ENCODE data around the gene MYH4. TPM values are rescaled to one million over a fixed set of nuclear protein-coding genes. Genes with fewer than 3 reads are reported as not detected.

Gene MYH4
- total and polyA plus RNA-seq, 2 donors (not counting 1 experiment from before 2014, with no cell fraction given) = not detected

DNA sequence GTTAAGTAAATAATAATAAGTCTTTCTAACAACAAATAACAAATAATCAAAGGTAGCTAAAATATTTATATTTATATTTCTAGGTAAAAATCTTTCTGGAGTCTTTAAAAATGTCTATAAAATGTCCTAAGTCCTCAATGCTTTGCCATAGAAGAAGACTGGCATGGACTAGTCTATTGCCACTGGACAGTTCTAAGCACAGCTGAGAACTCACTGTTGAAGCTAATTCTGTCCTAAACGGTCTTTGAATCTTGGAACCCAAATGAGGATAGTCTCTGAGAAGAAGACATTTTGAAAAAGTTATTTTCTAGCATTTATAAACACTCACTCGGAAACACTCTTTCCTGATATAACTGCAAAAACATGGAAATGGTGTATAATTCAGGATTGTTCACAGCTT lies 48.1 kb downstream of the MYH4 start:
- no peak overlapping the region for H3K4me3 Mint-ChIP-seq
- peaks cover 0 to 1% (median 0%) of the 10 kb centered on the region in 3 donors for H3K9me3 ChIP-seq (ENCODE audit: control extremely low read depth in 1 of 3, control insufficient read depth in 2 of 3, insufficient read depth in 1 of 3, low read length in 2 of 3)
- no peaks in the 10 kb centered on the region for H3K4me1 Mint-ChIP-seq
- no peaks in the 10 kb centered on the region for H3K27me3 ChIP-seq (replicated peaks in 1 of 4; ENCODE audit: control extremely low read depth in 1 of 4, control insufficient read depth in 3 of 4, insufficient read depth in 4 of 4, low read length in 3 of 4)
- H3K36me3 ChIP-seq (replicated peaks in 1 of 2; ENCODE audit: control extremely low read depth in 1 of 2, control insufficient read depth in 1 of 2, extremely low read depth in 1 of 2, insufficient read depth in 2 of 2, low read length in 1 of 2) = no peaks in the 10 kb centered on the region
- no peaks in the 10 kb centered on the region for H3K4me1 ChIP-seq (ENCODE audit: control insufficient read depth in 2 of 2, insufficient read depth in 2 of 2, low read length in 2 of 2)
- TF ChIP-seq, protein P1, sequence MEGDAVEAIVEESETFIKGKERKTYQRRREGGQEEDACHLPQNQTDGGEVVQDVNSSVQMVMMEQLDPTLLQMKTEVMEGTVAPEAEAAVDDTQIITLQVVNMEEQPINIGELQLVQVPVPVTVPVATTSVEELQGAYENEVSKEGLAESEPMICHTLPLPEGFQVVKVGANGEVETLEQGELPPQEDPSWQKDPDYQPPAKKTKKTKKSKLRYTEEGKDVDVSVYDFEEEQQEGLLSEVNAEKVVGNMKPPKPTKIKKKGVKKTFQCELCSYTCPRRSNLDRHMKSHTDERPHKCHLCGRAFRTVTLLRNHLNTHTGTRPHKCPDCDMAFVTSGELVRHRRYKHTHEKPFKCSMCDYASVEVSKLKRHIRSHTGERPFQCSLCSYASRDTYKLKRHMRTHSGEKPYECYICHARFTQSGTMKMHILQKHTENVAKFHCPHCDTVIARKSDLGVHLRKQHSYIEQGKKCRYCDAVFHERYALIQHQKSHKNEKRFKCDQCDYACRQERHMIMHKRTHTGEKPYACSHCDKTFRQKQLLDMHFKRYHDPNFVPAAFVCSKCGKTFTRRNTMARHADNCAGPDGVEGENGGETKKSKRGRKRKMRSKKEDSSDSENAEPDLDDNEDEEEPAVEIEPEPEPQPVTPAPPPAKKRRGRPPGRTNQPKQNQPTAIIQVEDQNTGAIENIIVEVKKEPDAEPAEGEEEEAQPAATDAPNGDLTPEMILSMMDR (IDR thresholded peaks at IDR 0.05) = no peak
- WGBS (ENCODE audit: insufficient coverage) = no CpG with 5 or more reads among the region's 2 CpGs
- H2AFZ ChIP-seq (ENCODE audit: insufficient read depth, low read depth, low read length, poor library complexity, severe bottlenecking) = no peak overlapping the region
- no peak for ATAC-seq (ENCODE audit: low read depth)
- ChIA-PET POLR2A (no interaction called here), CTCF (no interaction called here)
- no peaks in the 10 kb centered on the region for H3K79me2 ChIP-seq (ENCODE audit: control insufficient read depth, insufficient read depth, low read length)
- H3K9ac ChIP-seq (ENCODE audit: low read length) = no peak overlapping the region
- no peaks in the 10 kb centered on the region for H4K20me1 ChIP-seq (ENCODE audit: control insufficient read depth, insufficient read depth, low read length, poor library complexity, severe bottlenecking)
- no peaks in the 10 kb centered on the region for H3K9me3 Mint-ChIP-seq (ENCODE audit: insufficient read depth)
- H3K27me3 Mint-ChIP-seq = peaks cover 10% of the 10 kb centered on the region
- DNase-seq = no peak
- H3K4me3 ChIP-seq (ENCODE audit: control extremely low read depth in 1 of 5, extremely low read depth in 1 of 5, insufficient read depth in 1 of 5, low read depth in 2 of 5, low read length in 4 of 5) = no peak overlapping the region
- H3K27ac Mint-ChIP-seq = no peak overlapping the region
- intact Hi-C loops (cut with micrococcal nuclease) = no loop called here
- no peak overlapping the region for H3K27ac ChIP-seq (ENCODE audit: low read length in 2 of 2)
- H3K4me2 ChIP-seq (replicated peaks; ENCODE audit: low read depth, low read length, poor library complexity, severe bottlenecking) = no peak overlapping the region

DNA sequence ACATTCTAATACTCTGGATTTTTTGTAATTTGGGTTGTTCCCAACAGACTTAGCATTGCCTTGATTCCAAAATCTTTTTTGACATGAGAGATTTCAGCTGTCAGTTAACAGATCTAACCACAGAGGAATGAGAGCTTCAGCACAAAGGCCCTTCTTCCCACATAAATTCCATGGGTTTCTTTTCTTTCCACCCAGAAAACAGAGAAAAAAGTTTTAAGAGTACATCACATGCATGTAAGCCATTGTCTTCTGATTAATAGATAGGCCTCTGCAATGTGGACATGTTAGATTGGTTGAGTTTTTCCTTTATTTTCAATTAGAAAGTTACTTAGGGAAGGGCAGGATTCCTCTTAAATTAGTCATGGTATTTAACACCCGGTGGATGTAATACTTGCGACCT lies 48.5 kb downstream of the MYH4 start:
- no peaks in the 10 kb centered on the region for H3K4me1 Mint-ChIP-seq
- Histone ChIP-seq H3K79me2 (ENCODE audit: control insufficient read depth, insufficient read depth, low read length) (no peaks in the 10 kb centered on the region), H3K27ac (ENCODE audit: low read length in 2 of 2) (no peak overlapping the region), H3K27me3 (replicated peaks in 1 of 4; ENCODE audit: control extremely low read depth in 1 of 4, control insufficient read depth in 3 of 4, insufficient read depth in 4 of 4, low read length in 3 of 4) (no peaks in the 10 kb centered on the region), H3K4me1 (ENCODE audit: control insufficient read depth in 2 of 2, insufficient read depth in 2 of 2, low read length in 2 of 2) (no peaks in the 10 kb centered on the region), H3K36me3 (replicated peaks in 1 of 2; ENCODE audit: control extremely low read depth in 1 of 2, control insufficient read depth in 1 of 2, extremely low read depth in 1 of 2, insufficient read depth in 2 of 2, low read length in 1 of 2) (no peaks in the 10 kb centered on the region), H3K9ac (ENCODE audit: low read length) (no peak overlapping the region), H3K4me2 (replicated peaks; ENCODE audit: low read depth, low read length, poor library complexity, severe bottlenecking) (no peak overlapping the region), H2AFZ (ENCODE audit: insufficient read depth, low read depth, low read length, poor library complexity, severe bottlenecking) (no peak overlapping the region), H4K20me1 (ENCODE audit: control insufficient read depth, insufficient read depth, low read length, poor library complexity, severe bottlenecking) (no peaks in the 10 kb centered on the region), H3K4me3 (ENCODE audit: control extremely low read depth in 1 of 5, extremely low read depth in 1 of 5, insufficient read depth in 1 of 5, low read depth in 2 of 5, low read length in 4 of 5) (no peak overlapping the region), H3K9me3 (ENCODE audit: control extremely low read depth in 1 of 3, control insufficient read depth in 2 of 3, insufficient read depth in 1 of 3, low read length in 2 of 3) (peaks cover 0 to 1% (median 0%) of the 10 kb centered on the region in 3 donors)
- DNase-seq = no peak
- TF ChIP-seq, protein P1 (IDR thresholded peaks at IDR 0.05) = no peak
- no peak for TF ChIP-seq EZH2 (IDR thresholded peaks at IDR 0.05; ENCODE audit: borderline replicate concordance, insufficient read depth, low read depth, low read length, poor library complexity, severe bottlenecking)
- no peak overlapping the region for H3K27ac Mint-ChIP-seq
- H3K9me3 Mint-ChIP-seq (ENCODE audit: insufficient read depth) = no peaks in the 10 kb centered on the region
- intact Hi-C loops (cut with micrococcal nuclease) = no loop called here
- no peak overlapping the region for H3K4me3 Mint-ChIP-seq
- ATAC-seq (ENCODE audit: low read depth) = no peak
- WGBS (ENCODE audit: insufficient coverage) = no CpG with 5 or more reads among the region's 2 CpGs
- POLR2A ChIA-PET = no interaction called here
- H3K27me3 Mint-ChIP-seq = peaks cover 13% of the 10 kb centered on the region
- CTCF ChIA-PET = no interaction called here
